Activated CD4-positive, alpha-beta T cell treated with anti-CD3 and anti-CD28 coated beads, Interleukin-2, amount 50 U/mL, for 16 hours (primary cell): Measurements from ENCODE around the gene SUPT20H.
"Not testable (repeated sequence)": the region's sequence is repeated elsewhere in the genome, so short reads cannot be mapped to it uniquely, and the experiment has no call there.

Source experiments
- DNase-seq: peaks from one replicate; pipeline ENCODE4 v3.0.0-alpha.2; 2020

The SUPT20H gene

DNA sequence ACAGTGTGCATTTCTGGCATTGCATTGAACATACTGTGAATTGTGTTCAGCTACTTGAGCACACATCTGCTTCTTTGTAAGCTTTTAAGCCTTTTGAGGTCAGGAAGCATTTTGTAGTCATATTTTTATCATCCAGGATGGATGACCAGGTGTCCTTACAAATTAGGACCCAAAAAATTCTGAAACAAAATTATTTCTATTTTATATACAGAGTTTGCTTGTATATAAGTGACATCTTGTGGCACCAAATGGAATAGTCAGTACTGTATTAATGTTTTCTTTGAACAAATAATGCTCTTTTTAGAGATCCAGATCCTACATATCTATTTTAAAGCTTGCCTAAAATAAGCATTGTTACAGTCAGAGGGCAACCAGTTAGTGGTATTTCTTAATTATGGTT lies 9.5 kb upstream of the SUPT20H start:
- no peak for DNase-seq

DNA sequence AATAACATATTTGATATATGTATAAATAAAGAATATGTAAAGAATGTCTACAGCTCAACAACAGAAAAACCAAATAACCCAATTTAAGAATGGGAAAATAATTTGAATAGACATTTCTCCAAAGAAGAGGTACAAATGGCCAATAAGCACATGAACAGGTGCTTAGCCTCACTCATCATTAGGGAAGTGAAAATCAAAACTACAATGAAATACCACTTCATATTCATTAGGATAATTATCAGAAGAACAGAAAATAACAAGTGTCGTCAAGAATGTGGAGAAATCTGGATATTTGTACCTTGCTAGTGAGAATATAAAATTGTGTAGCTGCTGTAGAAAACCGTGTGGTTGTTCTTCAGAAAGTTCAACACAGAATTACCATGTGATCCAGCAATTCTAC lies 8.4 kb upstream of the SUPT20H start:
- DNase-seq = no peak

- DNase-seq = no peak
Measured at GRCh38 chr13:37065890-37066526, 6.5 kb upstream of the SUPT20H start.

DNA sequence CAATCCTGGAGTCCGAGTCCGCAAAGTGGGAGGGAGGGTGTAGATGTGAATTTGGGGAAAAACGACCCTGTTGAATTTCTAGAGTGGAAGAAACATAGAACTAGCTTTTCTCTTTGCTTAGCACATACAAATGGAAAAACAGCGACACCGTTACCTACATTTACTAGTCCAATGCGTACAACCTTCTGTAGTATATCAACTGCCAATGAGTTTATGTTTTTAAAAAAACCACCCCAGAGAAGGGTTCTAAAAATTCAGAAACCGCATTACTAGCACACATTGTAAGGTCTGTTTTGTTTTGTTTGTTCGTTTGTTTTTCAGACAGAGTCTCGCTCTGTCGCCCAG lies 332 bp upstream of the SUPT20H start:
- DNase-seq = no peak

GRCh38 chr13:37056228-37056627 lies 3.3 kb downstream of the SUPT20H start:
- DNase-seq = not testable (repeated sequence)

GRCh38 chr13:37053111-37053510 lies 6.4 kb downstream of the SUPT20H start:
- DNase-seq = not testable (repeated sequence)

DNA sequence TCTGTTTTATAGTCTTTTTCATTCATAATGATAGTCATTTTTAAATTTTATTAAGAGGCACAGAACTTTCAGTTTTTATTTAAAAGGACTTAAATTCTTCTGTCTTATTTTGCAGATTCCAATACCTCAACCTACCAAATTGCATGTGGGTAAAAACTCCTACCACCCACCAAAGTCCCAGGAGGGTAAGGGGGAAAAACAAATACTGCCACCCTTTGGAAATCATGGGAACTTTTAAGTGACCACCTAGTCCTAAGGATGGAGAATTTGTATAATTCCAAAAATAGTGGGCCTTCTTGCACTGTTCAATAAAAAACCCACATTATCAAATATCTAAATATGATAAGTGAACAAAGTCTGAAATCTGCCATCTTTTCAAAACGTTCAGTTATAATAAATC lies 9.7 kb downstream of the SUPT20H start:
- DNase-seq = no peak

- DNase-seq = no peak
Measured at GRCh38 chr13:37047846-37048245, 11.6 kb downstream of the SUPT20H start.

DNA sequence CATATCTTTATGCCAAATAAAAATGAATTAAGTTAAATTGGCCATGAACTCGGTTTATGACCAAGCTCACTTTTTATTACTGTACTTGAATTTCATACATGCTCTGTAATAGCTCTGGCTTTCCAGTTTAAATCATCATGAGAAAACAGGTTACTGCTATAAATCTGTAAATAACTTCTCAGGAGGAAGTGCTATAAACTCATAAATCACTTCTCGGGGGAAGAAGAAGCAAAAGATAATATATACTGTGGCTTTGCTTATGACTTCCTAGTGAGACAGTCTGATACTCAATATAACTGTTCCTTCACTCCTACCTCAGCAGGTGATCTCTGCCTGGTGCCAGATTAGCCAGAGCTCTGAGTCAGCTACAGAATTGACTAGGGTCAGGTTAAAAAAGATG lies 12.5 kb downstream of the SUPT20H start:
- no peak for DNase-seq

GRCh38 chr13:37046062-37046461 lies 13.4 kb downstream of the SUPT20H start:
- DNase-seq = no peak

DNA sequence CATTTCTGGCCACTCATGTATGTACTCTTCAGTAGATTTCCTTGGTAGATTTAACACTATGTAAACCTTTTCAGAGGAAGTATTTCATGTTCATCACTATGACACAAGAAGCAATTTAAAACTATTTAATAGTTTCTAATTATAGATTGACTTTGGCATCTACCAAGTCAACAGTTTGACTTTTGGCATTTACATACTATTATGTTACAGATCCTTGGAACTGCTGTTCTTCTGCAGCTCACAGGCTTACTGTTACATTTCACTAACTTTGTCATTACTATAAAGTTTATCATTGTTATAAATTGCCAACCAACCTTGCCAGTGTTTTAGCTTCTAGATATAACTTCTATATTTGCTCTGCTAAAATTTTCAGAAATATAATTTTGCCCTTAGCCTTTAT lies 18.7 kb downstream of the SUPT20H start:
- no peak for DNase-seq

DNA sequence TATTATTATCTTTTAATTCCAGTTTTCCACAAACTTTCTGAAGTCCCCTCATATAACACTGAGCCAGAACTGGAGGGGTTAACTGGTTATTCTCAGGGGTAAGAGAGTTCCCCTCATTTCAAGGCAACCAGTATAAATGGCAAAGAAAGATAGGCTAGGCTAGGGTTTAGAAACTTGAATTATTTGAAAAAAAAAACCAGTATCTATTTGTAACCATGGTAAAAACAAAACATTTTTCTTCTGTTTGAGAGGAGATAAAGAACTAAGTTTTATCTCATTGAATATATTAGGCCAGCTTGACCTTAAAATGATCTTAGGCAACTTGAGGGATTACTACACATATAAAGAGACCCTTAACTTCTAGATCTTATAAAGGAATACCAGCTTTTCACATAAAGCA lies 19.6 kb downstream of the SUPT20H start:
- no peak for DNase-seq

DNA sequence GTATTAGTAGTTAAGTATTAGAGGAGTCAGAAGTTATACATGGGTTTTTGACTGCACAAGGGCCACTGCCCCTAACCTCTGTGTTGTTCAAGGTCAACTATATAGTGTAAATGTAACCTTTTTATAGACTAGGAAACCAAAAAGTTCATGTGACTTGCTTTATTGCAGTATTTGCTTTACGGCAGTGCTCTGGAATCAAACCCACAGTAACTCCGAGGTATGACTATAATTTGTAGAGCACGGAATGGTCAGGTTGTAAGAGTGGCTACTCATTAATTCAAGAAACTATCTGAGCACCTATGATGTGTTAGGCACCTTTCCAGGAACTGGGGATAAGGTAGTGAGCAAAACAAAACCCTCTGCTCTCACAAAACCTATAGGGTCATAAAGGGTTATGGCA lies 22.2 kb downstream of the SUPT20H start:
- DNase-seq = no peak

GRCh38 chr13:37029617-37030016 lies 29.9 kb downstream of the SUPT20H start:
- DNase-seq = no peak

DNA sequence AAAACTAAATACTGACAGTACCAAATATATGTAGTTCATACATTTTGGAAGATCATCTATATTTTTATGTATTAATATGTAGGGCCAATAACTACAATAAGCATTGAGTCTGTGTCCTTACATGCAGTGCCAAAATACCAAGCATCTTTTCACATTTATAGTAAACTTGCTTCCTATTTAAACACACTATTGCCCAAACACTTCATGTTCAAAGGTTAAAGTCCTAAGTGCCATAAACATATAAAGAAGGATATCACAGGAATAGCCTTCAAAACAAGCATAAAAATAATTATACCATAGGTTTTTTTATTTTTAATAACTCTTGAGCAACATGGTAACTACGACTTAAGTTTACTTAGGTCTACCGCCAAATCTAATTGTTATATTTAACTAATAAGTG lies 31.8 kb downstream of the SUPT20H start:
- DNase-seq = no peak

DNA sequence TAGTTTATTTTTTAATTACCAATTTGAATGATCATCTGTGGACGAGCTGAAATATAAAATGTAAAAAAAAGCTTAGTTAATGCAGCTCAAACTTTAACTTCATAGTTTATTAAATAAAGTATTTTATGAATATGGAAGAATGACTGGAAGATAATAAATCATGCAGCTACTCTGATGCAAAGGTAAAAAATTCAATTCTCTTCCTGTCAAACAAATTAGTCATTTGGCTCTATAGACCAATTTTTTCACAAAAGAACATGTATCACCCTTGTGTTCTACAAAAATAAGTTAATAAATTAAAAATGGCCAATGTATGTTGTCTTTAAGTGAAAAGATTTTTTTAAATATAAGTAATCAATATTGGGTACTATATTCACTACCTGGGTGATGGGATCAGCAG lies 32.7 kb downstream of the SUPT20H start:
- DNase-seq = no peak

- DNase-seq = no peak
Measured at GRCh38 chr13:37023871-37024270, 35.6 kb downstream of the SUPT20H start.

DNA sequence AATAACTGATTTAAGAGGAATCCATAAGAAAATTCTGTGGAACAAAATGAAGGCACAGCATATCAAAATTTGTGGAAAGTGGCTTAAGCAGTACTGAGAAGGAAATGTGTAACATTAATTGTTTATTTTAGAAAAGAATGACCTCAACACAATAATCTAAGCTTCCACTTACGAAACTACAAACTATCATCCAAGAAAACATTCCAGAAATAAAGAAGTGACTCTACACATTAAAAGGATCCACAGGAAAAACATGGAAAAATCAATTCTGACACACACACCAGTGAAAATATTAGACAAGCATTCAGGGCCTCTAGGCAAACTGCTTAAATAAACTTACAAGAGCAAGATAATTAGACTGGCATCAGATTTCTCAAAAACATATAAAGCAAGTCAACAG lies 44.9 kb downstream of the SUPT20H start:
- no peak for DNase-seq

- no peak for DNase-seq
Measured at GRCh38 chr13:37011788-37012187, 47.7 kb downstream of the SUPT20H start.

- DNase-seq = no peak
Measured at GRCh38 chr13:37011002-37011401, 48.5 kb downstream of the SUPT20H start.

- no peak for DNase-seq
Measured at GRCh38 chr13:37010424-37010823, 49.1 kb downstream of the SUPT20H start.

DNA sequence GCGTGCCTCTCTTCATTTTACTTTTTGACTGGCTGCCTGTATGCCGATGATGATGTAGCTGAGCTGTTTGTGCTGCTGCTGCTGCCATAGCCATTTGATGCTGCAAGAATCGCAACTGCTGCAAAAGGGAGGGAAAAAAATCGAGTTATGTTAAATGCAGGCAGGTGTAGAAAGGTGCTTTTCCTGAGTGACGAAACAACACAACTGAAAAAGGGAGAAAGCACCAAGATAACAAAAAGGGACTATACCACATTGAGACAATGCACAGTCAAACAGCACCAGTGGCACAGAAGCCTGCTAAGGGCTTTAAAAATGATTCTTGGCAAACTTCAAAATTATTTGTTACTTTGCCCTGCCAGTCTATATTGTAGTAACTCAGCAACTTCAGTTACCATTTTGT lies 49.8 kb downstream of the SUPT20H start:
- DNase-seq = no peak

DNA sequence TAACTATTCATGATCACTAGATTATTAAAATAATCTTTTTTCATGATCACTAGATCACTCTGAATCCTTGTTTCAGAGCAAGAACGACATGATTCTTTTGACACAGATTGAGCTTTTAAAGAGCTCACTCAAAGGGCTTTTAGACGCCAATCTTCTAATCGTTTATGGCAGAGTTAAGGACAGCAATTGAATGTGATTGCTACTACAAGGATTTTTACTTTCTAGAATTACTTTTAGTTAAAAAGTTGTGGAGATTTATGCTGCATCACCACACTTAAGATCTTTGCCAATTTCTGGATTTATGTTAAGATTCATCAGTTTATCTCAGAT lies 57.6 kb downstream of the SUPT20H start:
- DNase-seq = no peak

DNA sequence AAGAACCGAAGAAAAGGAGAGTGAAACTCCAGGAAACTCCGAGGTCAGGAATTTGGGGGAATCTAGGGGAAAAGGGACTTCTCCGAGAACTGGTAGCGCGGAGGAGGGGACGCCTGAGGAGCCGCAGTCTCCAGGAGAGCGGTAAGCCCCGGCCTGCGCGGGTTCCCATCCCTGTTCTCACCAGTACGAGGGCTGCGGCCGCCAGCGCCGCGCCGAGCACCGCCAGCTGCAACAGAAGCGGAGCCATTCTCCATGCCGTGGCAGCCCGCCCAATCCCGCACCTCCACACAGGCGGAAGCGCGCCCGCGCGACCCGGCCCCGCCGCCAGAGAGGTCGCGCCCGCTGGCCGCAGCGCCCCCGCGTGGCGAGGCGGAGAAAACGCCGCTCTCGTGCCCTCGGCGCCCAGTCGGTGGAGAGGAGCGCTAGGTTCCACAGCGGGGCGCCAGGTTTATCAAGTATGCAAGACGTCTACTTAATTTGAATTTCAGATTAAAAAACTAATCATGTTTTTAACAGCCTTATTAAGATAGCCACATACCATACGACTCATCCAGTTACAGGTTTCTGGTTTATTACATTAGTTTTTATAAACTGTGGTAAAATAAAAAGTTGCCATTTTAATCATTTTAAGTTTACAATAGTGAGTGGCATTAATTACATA lies 60.3 kb downstream of the SUPT20H start, which contains the start of gene ALG5:
Gene ALG5, minus strand, starts transcription at position 287 of the 661 bp plus-strand sequence. Its CDS starts 40 bp downstream, at position 247.
- peak; percentile 92 for DNase-seq

DNA sequence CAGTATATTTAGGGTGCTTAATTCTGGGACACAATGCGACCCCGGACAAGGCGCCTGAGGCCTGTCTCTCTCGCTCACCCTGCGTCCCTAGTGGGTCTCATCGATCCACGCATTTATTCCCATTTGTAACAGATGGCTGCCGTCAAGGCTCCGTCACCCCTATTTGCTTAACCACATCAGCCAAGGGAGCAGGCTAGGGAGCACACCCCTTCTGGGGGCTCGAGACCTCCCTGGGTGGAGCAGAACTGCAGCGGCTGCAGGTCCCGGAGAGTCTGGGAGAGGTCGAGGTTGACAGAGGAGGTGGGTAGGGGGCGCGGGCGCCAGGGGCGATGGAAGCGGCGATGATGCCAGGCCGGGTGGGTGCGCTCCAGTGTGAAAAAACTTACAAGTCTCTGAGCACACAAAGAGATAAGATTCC lies 60.9 kb downstream of the SUPT20H start:
- no peak for DNase-seq
